A549 (cell line): Measurements from ENCODE around the gene CDH4. TPM values are rescaled to one million over a fixed set of nuclear protein-coding genes. Genes with fewer than 3 reads are reported as not detected.

Source experiments
- ATAC-seq, 2 experiments: fragments of 200-7000 bp in 1 of 2; fragments of >200 bp in 1 of 2; cut with Nextera tagmentation in 1 of 2; cut with Tn5 transposase in 1 of 2; 3 replicates each; pipeline versions ENCODE4 v1.8.0 to v1.9.1; 2018 to 2020; ENCODE audit warnings: mild to moderate bottlenecking in 1 of 2, moderate library complexity in 1 of 2
- CTCF ChIA-PET: fragments of 300-600 bp; sonication (Branson Sonifier 250); formaldehyde crosslinking; extraction: SDS; loops from one replicate; lab custom pipeline; 2021; ENCODE audit warnings: antibody characterized with exemption, inconsistent platforms; lab: Yijun Ruan, JAX
- POLR2A ChIA-PET: fragments of 350-600 bp; formaldehyde crosslinking; extraction: SDS; loops from one replicate; lab custom pipeline; 2021; ENCODE audit warnings: antibody characterized with exemption, inconsistent platforms; lab: Yijun Ruan, JAX
- DNase-seq, 2 experiments: peaks; one replicate each; pipeline versions ENCODE4 v3.0.0 to v3.0.0-alpha.2; 2011 to 2016; ENCODE audit warnings: low read depth in 1 of 2, low spot score in 1 of 2
- FAIRE-seq: peaks from 2 replicates; lab custom pipeline; 2011; peaks lifted over from hg19 to GRCh38; lab: Jason Lieb, UNC
- H3K27ac ChIP-seq, 2 experiments: fragments of >200 bp; sonication (Bioruptor Twin); formaldehyde crosslinking; 3 replicates each; pipeline ENCODE4 v1.5.1; 2016 to 2017
- H3K4me1 ChIP-seq: fragments of >200 bp; sonication (Bioruptor Twin); formaldehyde crosslinking; 3 replicates; pipeline ENCODE4 v1.6.1; 2016
- H3K4me2 ChIP-seq: fragments of >200 bp; sonication (Bioruptor Twin); formaldehyde crosslinking; 3 replicates; pipeline ENCODE4 v1.6.1; 2016
- H3K4me3 ChIP-seq: fragments of >200 bp; sonication (Bioruptor Twin); formaldehyde crosslinking; 3 replicates; pipeline ENCODE4 v1.5.1; 2016
- H3K9me3 ChIP-seq: fragments of >200 bp; sonication (Bioruptor Twin); formaldehyde crosslinking; 3 replicates; pipeline ENCODE4 v1.6.1; 2016
- BHLHE40 ChIP-seq: IDR thresholded peaks from 2 replicates; pipeline ENCODE4 v1.6.1; 2012; ENCODE audit warnings: low read depth, low read length, inconsistent platforms
- CHD4 ChIP-seq: fragments of 200-600 bp; sonication (generic); IDR thresholded peaks from 2 replicates; pipeline ENCODE4 v1.6.1; 2016; ENCODE audit warnings: antibody characterized with exemption, mild to moderate bottlenecking, borderline replicate concordance
- FOSL2 ChIP-seq, 2 experiments: fragments of 450-650 bp in 1 of 2; fragments of >200 bp in 1 of 2; sonication (Bioruptor Twin) in 1 of 2; formaldehyde crosslinking; IDR thresholded peaks; 2 replicates each; pipeline versions ENCODE4 v1.5.0 to v1.6.1; 2016 to 2020; ENCODE audit warnings: mild to moderate bottlenecking in 1 of 2, moderate library complexity in 1 of 2
- HEYL ChIP-seq: fragments of 250-450 bp; sonication (Bioruptor Pico); IDR thresholded peaks from 2 replicates; pipeline ENCODE4 v1.8.0; 2021; ENCODE audit warnings: mild to moderate bottlenecking, moderate library complexity
- HOXA7 ChIP-seq: fragments of 250-450 bp; sonication (Bioruptor Pico); IDR thresholded peaks from 2 replicates; pipeline ENCODE4 v1.5.0; 2020; ENCODE audit warnings: mild to moderate bottlenecking, moderate library complexity
- HOXB13 ChIP-seq: fragments of 250-450 bp; sonication (Bioruptor Pico); IDR thresholded peaks from 2 replicates; pipeline ENCODE4 v1.5.0; 2020; ENCODE audit warnings: low read depth, mild to moderate bottlenecking, moderate library complexity
- JUN ChIP-seq, 2 experiments: fragments of >200 bp; sonication (Bioruptor Twin); formaldehyde crosslinking; IDR thresholded peaks; 2 replicates in 1 of 2; 3 replicates in 1 of 2; pipeline ENCODE4 v1.6.1; 2016 to 2017
- NFE2L2 ChIP-seq: fragments of 150-350 bp; conservative IDR thresholded peaks from 2 replicates; pipeline ENCODE4 v1.6.1; 2014; ENCODE audit warnings: low read length
- NPAS2 ChIP-seq: fragments of 250-450 bp; sonication (Bioruptor Pico); IDR thresholded peaks from 2 replicates; pipeline ENCODE4 v1.8.0; 2022; ENCODE audit warnings: mild to moderate bottlenecking, moderate library complexity, borderline replicate concordance
- NR3C1 ChIP-seq: fragments of >200 bp; sonication (Bioruptor Twin); formaldehyde crosslinking; IDR thresholded peaks from 3 replicates; pipeline ENCODE4 v1.6.1; 2017
- RAD21 ChIP-seq, 2 experiments: fragments of >200 bp in 1 of 2; sonication (Bioruptor Twin) in 1 of 2; formaldehyde crosslinking in 1 of 2; IDR thresholded peaks in 1 of 2; conservative IDR thresholded peaks in 1 of 2; 2 replicates in 1 of 2; 3 replicates in 1 of 2; pipeline ENCODE4 v1.6.1; 2012 to 2018; ENCODE audit warnings: inconsistent platforms in 1 of 2
- RARB ChIP-seq: fragments of 250-450 bp; sonication (Bioruptor Pico); IDR thresholded peaks from 2 replicates; pipeline ENCODE4 v1.8.0; 2021; ENCODE audit warnings: mild to moderate bottlenecking, moderate library complexity
- RFX5 ChIP-seq: fragments of 450-650 bp; IDR thresholded peaks from 2 replicates; pipeline ENCODE4 v1.7.1; 2014; ENCODE audit warnings: antibody characterized with exemption, mild to moderate bottlenecking, moderate library complexity
- RNF2 ChIP-seq: fragments of 200-600 bp; sonication (generic); IDR thresholded peaks from 2 replicates; pipeline ENCODE4 v1.6.1; 2016; ENCODE audit warnings: low read depth, mild to moderate bottlenecking, antibody characterized with exemption, moderate library complexity, borderline replicate concordance
- WGBS: methylation state at CpG from one replicate; pipeline ENCODE4 v1.1.6; 2017; ENCODE audit errors: missing lambda C conversion rate; 5-methylcytosine and 5-hydroxymethylcytosine counted together
- polyA plus RNA-seq, 4 experiments: library from polyadenylated mRNA; depleted of rRNA in 3 of 4; stranded (reverse); fragments of >200 nt; fragmentation: RNase III in 1 of 4; extraction: RNeasy Plus Mini Kit Qiagen cat#74134 plus additional on column Dnase treatment in 1 of 4; gene quantifications; 2 replicates in 3 of 4; 3 replicates in 1 of 4; pipeline ENCODE4 v1.2.3, GENCODE V29; 2011 to 2017
- TF ChIP-seq, protein P1 (sequence below): fragments of 250-450 bp; sonication (Bioruptor Pico); IDR thresholded peaks from 2 replicates; pipeline ENCODE4 v1.5.0; 2021; ENCODE audit warnings: mild to moderate bottlenecking, moderate library complexity, borderline replicate concordance
- TF ChIP-seq, protein P2 (sequence below): IDR thresholded peaks from 2 replicates; pipeline ENCODE4 v1.6.1; 2012; ENCODE audit warnings: low read depth, borderline replicate concordance
- TF ChIP-seq, protein P3 (sequence below): fragments of >200 bp; sonication (Bioruptor Twin); formaldehyde crosslinking; IDR thresholded peaks from 3 replicates; pipeline ENCODE4 v1.5.1; 2016
- TF ChIP-seq, protein P4 (sequence below): fragments of 200-600 bp; sonication (generic); IDR thresholded peaks from 2 replicates; pipeline ENCODE4 v1.6.1; 2016; ENCODE audit warnings: antibody characterized with exemption, mild to moderate bottlenecking, moderate library complexity

The CDH4 gene
- polyA plus RNA-seq, 2 of the 4 experiments (the other 2 are of a cell fraction): 3.4 to 10.3 TPM

DNA sequence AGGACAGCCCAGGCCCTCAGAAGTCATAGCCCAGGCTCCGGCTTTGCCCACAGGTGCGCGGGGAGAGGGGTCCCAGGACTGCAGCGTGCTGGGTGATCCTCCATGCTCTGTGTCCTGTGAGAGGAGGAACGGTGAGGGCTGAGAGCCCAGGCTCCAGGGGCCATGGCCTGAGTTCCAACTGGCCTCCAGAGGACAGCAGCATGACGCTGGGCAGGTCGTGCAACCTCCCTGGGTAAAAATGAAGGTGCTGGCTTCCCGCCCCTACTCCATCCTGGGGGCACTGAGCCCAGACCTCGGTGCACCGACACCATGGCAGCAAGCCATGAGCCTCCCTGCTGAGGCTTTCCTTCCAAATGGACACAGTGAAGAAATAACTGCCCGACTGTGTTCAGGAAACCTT is 508.3 kb downstream of the CDH4 start:
- H3K4me3 ChIP-seq: no peak overlapping the region
- FAIRE-seq: no peak
- H3K4me1 ChIP-seq: no peaks in the 10 kb centered on the region
- ChIA-PET POLR2A (no interaction called here), CTCF (no interaction called here)
- DNase-seq: no peak
- H3K9me3 ChIP-seq: no peaks in the 10 kb centered on the region
- H3K4me2 ChIP-seq: no peak overlapping the region
- TF ChIP-seq HOXB13 (CRISPR knock-in tag) (no peak), RAD21 (conservative IDR thresholded peaks at IDR 0.05 in 1 of 2, IDR thresholded peaks at IDR 0.05 in 1 of 2) (no peak), HEYL (CRISPR knock-in tag) (no peak), RARB (no peak), BHLHE40 (no peak), FOSL2 (IDR thresholded peaks at IDR 0.05) (no peak), FOSL2 (CRISPR knock-in tag; IDR thresholded peaks at IDR 0.05) (no peak), CHD4 (no peak), NPAS2 (CRISPR knock-in tag) (no peak), RNF2 (no peak)
- WGBS: 62% methylated on average over 11 of the region's 11 CpGs
- no peak overlapping the region for H3K27ac ChIP-seq
- no peak for ATAC-seq

DNA sequence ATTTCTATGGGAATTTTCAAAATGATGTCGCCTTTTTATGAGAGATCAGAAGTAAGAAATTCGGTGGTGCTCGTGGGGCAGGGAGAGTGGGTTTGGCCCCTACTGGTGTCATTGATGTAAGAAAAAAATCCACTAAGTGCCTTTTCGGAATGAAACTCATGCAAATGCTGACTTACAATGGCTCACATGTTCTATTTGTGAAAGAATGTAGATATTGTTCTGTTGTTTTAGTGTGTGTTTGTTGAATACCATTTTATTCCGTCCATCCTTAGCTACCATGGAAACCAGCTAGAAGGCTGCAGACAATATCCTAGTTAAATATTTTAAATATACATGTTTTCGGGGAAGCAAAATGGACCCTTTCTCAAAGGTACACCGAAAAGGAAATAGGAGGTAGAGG is 508.7 kb downstream of the CDH4 start:
- ATAC-seq (no peak), DNase-seq (no peak), FAIRE-seq (no peak)
- POLR2A ChIA-PET: no interaction called here
- Histone ChIP-seq H3K27ac (no peak overlapping the region), H3K4me2 (no peak overlapping the region), H3K9me3 (no peaks in the 10 kb centered on the region), H3K4me1 (no peaks in the 10 kb centered on the region), H3K4me3 (no peak overlapping the region)
- WGBS: 67% methylated on average over 7 of the region's 7 CpGs
- TF ChIP-seq, protein P1, sequence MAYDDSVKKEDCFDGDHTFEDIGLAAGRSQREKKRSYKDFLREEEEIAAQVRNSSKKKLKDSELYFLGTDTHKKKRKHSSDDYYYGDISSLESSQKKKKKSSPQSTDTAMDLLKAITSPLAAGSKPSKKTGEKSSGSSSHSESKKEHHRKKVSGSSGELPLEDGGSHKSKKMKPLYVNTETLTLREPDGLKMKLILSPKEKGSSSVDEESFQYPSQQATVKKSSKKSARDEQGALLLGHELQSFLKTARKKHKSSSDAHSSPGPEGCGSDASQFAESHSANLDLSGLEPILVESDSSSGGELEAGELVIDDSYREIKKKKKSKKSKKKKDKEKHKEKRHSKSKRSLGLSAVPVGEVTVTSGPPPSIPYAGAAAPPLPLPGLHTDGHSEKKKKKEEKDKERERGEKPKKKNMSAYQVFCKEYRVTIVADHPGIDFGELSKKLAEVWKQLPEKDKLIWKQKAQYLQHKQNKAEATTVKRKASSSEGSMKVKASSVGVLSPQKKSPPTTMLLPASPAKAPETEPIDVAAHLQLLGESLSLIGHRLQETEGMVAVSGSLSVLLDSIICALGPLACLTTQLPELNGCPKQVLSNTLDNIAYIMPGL (CRISPR knock-in tag): no peak
- TF ChIP-seq, protein P2, sequence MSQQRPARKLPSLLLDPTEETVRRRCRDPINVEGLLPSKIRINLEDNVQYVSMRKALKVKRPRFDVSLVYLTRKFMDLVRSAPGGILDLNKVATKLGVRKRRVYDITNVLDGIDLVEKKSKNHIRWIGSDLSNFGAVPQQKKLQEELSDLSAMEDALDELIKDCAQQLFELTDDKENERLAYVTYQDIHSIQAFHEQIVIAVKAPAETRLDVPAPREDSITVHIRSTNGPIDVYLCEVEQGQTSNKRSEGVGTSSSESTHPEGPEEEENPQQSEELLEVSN: no peak
- CTCF ChIA-PET: no interaction called here

DNA sequence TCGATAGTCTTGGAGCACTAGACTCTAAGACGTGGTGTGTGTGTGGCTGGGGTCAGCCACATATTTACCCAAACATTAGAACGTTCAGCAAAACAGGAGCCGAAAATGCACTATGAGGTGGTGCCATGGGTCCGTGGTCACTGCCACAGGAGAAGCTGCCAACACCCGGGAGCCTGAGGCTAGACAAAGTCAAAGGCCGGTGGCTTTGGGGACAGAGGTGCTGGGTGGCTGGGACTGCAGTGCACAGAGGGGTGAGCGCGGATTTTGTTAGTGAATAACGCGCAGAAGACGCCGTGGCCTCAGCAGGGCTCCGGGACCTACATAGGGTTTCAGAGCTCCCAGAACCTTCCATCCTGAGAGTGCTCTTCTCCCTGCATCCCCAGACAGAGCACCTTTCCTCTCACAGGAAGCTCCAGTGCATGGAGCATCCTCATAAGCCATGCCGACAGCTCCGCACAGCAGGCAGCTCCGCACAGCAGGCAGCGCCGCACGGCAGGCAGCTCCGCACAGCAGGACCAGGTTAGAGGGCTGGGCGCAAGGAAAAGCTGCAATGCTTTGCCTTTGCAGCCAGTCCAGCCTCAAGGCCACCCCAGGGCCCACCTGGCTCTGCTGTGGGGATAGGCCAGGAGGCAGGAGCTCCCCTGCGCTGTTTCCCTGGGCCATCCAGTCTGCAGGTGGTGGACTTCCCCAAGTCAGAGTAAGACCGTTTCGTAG is 509.5 kb downstream of the CDH4 start:
- FAIRE-seq (no peak), DNase-seq (no peak), ATAC-seq (no peak)
- ChIA-PET POLR2A (no interaction called here), CTCF (no interaction called here)
- no peak overlapping the region for H3K27ac ChIP-seq
- no peaks in the 10 kb centered on the region for H3K4me1 ChIP-seq
- no peak overlapping the region for H3K4me3 ChIP-seq
- H3K9me3 ChIP-seq: no peaks in the 10 kb centered on the region
- TF ChIP-seq, protein P3, sequence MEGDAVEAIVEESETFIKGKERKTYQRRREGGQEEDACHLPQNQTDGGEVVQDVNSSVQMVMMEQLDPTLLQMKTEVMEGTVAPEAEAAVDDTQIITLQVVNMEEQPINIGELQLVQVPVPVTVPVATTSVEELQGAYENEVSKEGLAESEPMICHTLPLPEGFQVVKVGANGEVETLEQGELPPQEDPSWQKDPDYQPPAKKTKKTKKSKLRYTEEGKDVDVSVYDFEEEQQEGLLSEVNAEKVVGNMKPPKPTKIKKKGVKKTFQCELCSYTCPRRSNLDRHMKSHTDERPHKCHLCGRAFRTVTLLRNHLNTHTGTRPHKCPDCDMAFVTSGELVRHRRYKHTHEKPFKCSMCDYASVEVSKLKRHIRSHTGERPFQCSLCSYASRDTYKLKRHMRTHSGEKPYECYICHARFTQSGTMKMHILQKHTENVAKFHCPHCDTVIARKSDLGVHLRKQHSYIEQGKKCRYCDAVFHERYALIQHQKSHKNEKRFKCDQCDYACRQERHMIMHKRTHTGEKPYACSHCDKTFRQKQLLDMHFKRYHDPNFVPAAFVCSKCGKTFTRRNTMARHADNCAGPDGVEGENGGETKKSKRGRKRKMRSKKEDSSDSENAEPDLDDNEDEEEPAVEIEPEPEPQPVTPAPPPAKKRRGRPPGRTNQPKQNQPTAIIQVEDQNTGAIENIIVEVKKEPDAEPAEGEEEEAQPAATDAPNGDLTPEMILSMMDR: no peak
- TF ChIP-seq RFX5 (no peak), NFE2L2 (no peak), JUN (IDR thresholded peaks at IDR 0.05) (no peak), HOXA7 (CRISPR knock-in tag) (no peak), RARB (no peak), NR3C1 (no peak), NPAS2 (CRISPR knock-in tag) (no peak)
- TF ChIP-seq, protein P4, sequence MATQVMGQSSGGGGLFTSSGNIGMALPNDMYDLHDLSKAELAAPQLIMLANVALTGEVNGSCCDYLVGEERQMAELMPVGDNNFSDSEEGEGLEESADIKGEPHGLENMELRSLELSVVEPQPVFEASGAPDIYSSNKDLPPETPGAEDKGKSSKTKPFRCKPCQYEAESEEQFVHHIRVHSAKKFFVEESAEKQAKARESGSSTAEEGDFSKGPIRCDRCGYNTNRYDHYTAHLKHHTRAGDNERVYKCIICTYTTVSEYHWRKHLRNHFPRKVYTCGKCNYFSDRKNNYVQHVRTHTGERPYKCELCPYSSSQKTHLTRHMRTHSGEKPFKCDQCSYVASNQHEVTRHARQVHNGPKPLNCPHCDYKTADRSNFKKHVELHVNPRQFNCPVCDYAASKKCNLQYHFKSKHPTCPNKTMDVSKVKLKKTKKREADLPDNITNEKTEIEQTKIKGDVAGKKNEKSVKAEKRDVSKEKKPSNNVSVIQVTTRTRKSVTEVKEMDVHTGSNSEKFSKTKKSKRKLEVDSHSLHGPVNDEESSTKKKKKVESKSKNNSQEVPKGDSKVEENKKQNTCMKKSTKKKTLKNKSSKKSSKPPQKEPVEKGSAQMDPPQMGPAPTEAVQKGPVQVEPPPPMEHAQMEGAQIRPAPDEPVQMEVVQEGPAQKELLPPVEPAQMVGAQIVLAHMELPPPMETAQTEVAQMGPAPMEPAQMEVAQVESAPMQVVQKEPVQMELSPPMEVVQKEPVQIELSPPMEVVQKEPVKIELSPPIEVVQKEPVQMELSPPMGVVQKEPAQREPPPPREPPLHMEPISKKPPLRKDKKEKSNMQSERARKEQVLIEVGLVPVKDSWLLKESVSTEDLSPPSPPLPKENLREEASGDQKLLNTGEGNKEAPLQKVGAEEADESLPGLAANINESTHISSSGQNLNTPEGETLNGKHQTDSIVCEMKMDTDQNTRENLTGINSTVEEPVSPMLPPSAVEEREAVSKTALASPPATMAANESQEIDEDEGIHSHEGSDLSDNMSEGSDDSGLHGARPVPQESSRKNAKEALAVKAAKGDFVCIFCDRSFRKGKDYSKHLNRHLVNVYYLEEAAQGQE: no peak
- TF ChIP-seq, protein P2: no peak
- 83% methylated on average over 25 of the region's 25 CpGs for WGBS
- no peak overlapping the region for H3K4me2 ChIP-seq
